ENCODE measurements around the gene ARHGEF39.

DNA sequence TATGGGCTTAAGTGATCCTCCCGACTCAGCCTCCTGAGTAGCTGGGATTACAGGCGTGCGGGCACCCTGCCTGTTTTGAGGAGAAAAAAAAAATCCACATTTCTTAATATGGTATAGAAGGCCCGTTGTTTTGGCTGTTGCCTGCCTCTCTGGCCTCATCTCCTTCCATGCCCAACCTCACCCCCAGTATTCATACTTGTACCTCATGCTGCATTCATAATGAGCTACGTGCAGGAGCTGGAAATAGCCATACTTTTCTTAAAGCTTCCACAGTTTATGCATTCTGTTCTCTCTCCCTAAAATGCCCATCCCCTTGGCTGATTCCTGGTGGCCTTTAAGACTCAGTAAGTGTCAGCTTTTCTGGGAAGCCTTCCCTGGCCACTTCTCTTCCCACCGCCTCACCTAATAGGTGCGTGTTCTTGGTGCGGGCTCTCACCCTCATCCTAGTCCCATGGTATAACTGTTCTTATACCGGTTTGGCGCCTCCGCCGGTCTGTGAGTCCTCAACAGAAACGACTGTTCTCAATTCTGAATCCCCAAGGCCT, 26.8 kb upstream of the ARHGEF39 start:
- TF ChIP-seq CREB5 (CRISPR knock-in tag; IDR thresholded peaks at IDR 0.05; ENCODE audit: low read depth) (no peak), RARB (CRISPR knock-in tag; IDR thresholded peaks at IDR 0.05) (no peak), BACH2 (CRISPR knock-in tag; IDR thresholded peaks at IDR 0.05; ENCODE audit: borderline replicate concordance) (no peak), SNAI2 (CRISPR knock-in tag; IDR thresholded peaks at IDR 0.05) (no peak)
- TF ChIP-seq, protein P1, sequence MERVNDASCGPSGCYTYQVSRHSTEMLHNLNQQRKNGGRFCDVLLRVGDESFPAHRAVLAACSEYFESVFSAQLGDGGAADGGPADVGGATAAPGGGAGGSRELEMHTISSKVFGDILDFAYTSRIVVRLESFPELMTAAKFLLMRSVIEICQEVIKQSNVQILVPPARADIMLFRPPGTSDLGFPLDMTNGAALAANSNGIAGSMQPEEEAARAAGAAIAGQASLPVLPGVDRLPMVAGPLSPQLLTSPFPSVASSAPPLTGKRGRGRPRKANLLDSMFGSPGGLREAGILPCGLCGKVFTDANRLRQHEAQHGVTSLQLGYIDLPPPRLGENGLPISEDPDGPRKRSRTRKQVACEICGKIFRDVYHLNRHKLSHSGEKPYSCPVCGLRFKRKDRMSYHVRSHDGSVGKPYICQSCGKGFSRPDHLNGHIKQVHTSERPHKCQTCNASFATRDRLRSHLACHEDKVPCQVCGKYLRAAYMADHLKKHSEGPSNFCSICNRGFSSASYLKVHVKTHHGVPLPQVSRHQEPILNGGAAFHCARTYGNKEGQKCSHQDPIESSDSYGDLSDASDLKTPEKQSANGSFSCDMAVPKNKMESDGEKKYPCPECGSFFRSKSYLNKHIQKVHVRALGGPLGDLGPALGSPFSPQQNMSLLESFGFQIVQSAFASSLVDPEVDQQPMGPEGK (CRISPR knock-in tag; IDR thresholded peaks at IDR 0.05; ENCODE audit: borderline replicate concordance) = no peak
- TF ChIP-seq, protein P2, sequence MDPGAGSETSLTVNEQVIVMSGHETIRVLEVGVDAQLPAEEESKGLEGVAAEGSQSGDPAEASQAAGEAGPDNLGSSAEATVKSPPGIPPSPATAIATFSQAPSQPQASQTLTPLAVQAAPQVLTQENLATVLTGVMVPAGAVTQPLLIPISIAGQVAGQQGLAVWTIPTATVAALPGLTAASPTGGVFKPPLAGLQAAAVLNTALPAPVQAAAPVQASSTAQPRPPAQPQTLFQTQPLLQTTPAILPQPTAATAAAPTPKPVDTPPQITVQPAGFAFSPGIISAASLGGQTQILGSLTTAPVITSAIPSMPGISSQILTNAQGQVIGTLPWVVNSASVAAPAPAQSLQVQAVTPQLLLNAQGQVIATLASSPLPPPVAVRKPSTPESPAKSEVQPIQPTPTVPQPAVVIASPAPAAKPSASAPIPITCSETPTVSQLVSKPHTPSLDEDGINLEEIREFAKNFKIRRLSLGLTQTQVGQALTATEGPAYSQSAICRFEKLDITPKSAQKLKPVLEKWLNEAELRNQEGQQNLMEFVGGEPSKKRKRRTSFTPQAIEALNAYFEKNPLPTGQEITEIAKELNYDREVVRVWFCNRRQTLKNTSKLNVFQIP (CRISPR knock-in tag; IDR thresholded peaks at IDR 0.05; ENCODE audit: borderline replicate concordance, low read depth) = no peak
